ENCODE data around the gene PTPN7. TPM values are rescaled to one million over a fixed set of nuclear protein-coding genes. Genes with fewer than 3 reads are reported as not detected.

The PTPN7 gene
- total and polyA plus RNA-seq, 10 of the 15 experiments (the other 5 are each of a cell fraction or from before 2014, with no cell fraction given) = 7.9 to 117 (median 102) TPM

- no peak for TF ChIP-seq ZBTB4 (CRISPR knock-in tag; IDR thresholded peaks at IDR 0.05)
- TF ChIP-seq ZNF384 (IDR thresholded peaks at IDR 0.05; ENCODE audit: borderline replicate concordance, low read depth, low read length) = peak; percentile 14; the same call in 1 of the 2 replicates
- no peak for TF ChIP-seq NFYA (IDR thresholded peaks at IDR 0.05; ENCODE audit: borderline replicate concordance, low read depth, low read length)
- no peak for TF ChIP-seq CBX3 (IDR thresholded peaks at IDR 0.05; ENCODE audit: borderline replicate concordance, low read depth)
- no peak for TF ChIP-seq MEF2A (IDR thresholded peaks at IDR 0.05; ENCODE audit: insufficient read depth, low read depth, low read length)
- TF ChIP-seq, protein P1, sequence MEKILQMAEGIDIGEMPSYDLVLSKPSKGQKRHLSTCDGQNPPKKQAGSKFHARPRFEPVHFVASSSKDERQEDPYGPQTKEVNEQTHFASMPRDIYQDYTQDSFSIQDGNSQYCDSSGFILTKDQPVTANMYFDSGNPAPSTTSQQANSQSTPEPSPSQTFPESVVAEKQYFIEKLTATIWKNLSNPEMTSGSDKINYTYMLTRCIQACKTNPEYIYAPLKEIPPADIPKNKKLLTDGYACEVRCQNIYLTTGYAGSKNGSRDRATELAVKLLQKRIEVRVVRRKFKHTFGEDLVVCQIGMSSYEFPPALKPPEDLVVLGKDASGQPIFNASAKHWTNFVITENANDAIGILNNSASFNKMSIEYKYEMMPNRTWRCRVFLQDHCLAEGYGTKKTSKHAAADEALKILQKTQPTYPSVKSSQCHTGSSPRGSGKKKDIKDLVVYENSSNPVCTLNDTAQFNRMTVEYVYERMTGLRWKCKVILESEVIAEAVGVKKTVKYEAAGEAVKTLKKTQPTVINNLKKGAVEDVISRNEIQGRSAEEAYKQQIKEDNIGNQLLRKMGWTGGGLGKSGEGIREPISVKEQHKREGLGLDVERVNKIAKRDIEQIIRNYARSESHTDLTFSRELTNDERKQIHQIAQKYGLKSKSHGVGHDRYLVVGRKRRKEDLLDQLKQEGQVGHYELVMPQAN (conservative IDR thresholded peaks at IDR 0.05) = no peak
- no peak for TF ChIP-seq KDM1A (IDR thresholded peaks at IDR 0.05; ENCODE audit: borderline replicate concordance)
- peak; percentile 69; the same call in 1 of the 2 replicates for TF ChIP-seq PAX5 (IDR thresholded peaks at IDR 0.05; ENCODE audit: borderline replicate concordance, low read depth, low read length)
- TF ChIP-seq, protein P2, sequence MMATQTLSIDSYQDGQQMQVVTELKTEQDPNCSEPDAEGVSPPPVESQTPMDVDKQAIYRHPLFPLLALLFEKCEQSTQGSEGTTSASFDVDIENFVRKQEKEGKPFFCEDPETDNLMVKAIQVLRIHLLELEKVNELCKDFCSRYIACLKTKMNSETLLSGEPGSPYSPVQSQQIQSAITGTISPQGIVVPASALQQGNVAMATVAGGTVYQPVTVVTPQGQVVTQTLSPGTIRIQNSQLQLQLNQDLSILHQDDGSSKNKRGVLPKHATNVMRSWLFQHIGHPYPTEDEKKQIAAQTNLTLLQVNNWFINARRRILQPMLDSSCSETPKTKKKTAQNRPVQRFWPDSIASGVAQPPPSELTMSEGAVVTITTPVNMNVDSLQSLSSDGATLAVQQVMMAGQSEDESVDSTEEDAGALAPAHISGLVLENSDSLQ (IDR thresholded peaks at IDR 0.05) = no peak
- TF ChIP-seq DPF2 (IDR thresholded peaks at IDR 0.05) = peak; percentile 84
- peak; percentile 99 for TF ChIP-seq MEF2B (IDR thresholded peaks at IDR 0.05; ENCODE audit: partially characterized antibody, poor library complexity, severe bottlenecking)
- TF ChIP-seq NR2F1 (conservative IDR thresholded peaks at IDR 0.05) = peak; percentile 66; the same call in 1 of the 2 replicates
- no peak for TF ChIP-seq NR2C1 (IDR thresholded peaks at IDR 0.05)
- TF ChIP-seq SUPT20H (IDR thresholded peaks at IDR 0.05; ENCODE audit: borderline replicate concordance, control insufficient read depth, low read depth, low read length) = no peak
- TF ChIP-seq YY1 (IDR thresholded peaks at IDR 0.05; ENCODE audit: low read depth, low read length) = no peak
- TF ChIP-seq, protein P3, sequence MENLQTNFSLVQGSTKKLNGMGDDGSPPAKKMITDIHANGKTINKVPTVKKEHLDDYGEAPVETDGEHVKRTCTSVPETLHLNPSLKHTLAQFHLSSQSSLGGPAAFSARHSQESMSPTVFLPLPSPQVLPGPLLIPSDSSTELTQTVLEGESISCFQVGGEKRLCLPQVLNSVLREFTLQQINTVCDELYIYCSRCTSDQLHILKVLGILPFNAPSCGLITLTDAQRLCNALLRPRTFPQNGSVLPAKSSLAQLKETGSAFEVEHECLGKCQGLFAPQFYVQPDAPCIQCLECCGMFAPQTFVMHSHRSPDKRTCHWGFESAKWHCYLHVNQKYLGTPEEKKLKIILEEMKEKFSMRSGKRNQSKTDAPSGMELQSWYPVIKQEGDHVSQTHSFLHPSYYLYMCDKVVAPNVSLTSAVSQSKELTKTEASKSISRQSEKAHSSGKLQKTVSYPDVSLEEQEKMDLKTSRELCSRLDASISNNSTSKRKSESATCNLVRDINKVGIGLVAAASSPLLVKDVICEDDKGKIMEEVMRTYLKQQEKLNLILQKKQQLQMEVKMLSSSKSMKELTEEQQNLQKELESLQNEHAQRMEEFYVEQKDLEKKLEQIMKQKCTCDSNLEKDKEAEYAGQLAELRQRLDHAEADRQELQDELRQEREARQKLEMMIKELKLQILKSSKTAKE (IDR thresholded peaks at IDR 0.05; ENCODE audit: low read depth, poor library complexity, severe bottlenecking) = peak; percentile 81
- TF ChIP-seq, protein P4, sequence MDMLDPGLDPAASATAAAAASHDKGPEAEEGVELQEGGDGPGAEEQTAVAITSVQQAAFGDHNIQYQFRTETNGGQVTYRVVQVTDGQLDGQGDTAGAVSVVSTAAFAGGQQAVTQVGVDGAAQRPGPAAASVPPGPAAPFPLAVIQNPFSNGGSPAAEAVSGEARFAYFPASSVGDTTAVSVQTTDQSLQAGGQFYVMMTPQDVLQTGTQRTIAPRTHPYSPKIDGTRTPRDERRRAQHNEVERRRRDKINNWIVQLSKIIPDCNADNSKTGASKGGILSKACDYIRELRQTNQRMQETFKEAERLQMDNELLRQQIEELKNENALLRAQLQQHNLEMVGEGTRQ (IDR thresholded peaks at IDR 0.05; ENCODE audit: borderline replicate concordance, low read depth, low read length) = no peak; the same call in 1 of the 2 replicates
- TF ChIP-seq BHLHE40 (IDR thresholded peaks at IDR 0.05; ENCODE audit: borderline replicate concordance in 1 of 2, low read depth in 2 of 2, low read length in 1 of 2) = peak in 1 of 2 experiments; percentile 7; a peak in 1 of 4 replicates
- no peak for TF ChIP-seq ZNF274 (IDR thresholded peaks at IDR 0.05; ENCODE audit: insufficient read depth, insufficient read length)
Measured at GRCh38 chr1:202164271-202165037, 4.1 kb upstream of the PTPN7 start (continued).
